ENCODE measurements around the gene PLPP6.

The PLPP6 gene

DNA sequence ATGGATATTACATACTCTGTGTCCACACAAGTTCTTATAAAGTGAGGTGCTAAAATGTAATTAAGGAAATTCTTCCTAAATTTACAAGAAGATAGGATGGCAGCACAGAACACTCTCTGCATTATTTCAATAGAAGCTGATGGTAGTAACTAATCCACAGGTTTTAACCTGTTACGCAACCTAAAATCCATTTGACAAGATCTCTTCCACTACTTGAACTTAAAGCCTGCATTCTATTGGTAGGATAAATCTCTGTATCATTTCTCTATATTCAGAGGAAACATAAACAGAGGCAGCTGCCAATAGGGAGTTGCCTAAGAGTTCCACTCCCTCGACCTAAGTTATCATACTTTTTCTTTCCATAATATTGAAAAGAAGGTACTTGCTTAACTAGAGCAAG lies 38.8 kb downstream of the PLPP6 start:
- DNase-seq = no peak

GRCh38 chr9:4701526-4701925 lies 39.4 kb downstream of the PLPP6 start:
- DNase-seq = no peak

- DNase-seq = no peak
Observed at GRCh38 chr9:4704129-4704528, 42.0 kb downstream of the PLPP6 start.

GRCh38 chr9:4706021-4706420 lies 43.9 kb downstream of the PLPP6 start:
- DNase-seq = no peak

- DNase-seq = no peak
Observed at GRCh38 chr9:4706971-4707622, 45.0 kb downstream of the PLPP6 start.

- DNase-seq = no peak
Observed at GRCh38 chr9:4709380-4709779, 47.3 kb downstream of the PLPP6 start.

DNA sequence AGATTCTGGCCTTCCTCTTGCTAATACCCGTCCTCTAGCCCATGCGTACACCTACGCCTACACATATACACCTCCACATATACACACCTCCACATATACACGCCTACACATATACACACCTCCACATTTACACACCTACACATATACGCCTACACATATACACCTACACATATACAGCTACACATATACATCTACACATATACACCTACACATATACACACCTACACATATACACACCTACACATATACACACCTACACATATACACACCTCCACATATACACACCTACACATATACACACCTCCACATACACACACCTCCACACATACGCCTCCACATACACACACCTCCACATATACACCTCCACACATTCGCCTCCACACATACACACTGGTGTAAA lies 51.8 kb downstream of the PLPP6 start:
- DNase-seq = no peak

GRCh38 chr9:4714266-4715016 lies 52.3 kb downstream of the PLPP6 start:
- DNase-seq = no peak

All from NCI-H1930 (cell line).